Breast epithelium (tissue), 4 donors: ENCODE results near the gene CLPSL1. TPM values are rescaled to one million over a fixed set of nuclear protein-coding genes. Genes with fewer than 3 reads are reported as not detected.

Experiments
- DNase-seq, 2 donors: peaks; one replicate each; pipeline ENCODE4 v3.0.0-alpha.2; 2019; ENCODE audit warnings: low spot score in 2 of 2
- H3K27ac ChIP-seq, 2 donors: fragments of 200-600 bp; sonication (generic) in 1 of 2; one replicate each; pipeline ENCODE4 v1.5.1; 2016 to 2019; ENCODE audit warnings: mild to moderate bottlenecking in 1 of 2
- H3K27me3 ChIP-seq, 2 donors: fragments of 200-600 bp; sonication (generic) in 1 of 2; one replicate each; pipeline versions ENCODE4 v1.5.1 to v1.6.0; 2017 to 2019; ENCODE audit warnings: control low read depth in 1 of 2, mild to moderate bottlenecking in 1 of 2
- H3K36me3 ChIP-seq: fragments of 200-600 bp; one replicate; pipeline ENCODE4 v1.5.1; 2019
- H3K4me1 ChIP-seq, 2 donors: fragments of 200-600 bp; sonication (generic); one replicate each; pipeline ENCODE4 v1.5.1; 2016 to 2019; ENCODE audit warnings: control low read depth in 1 of 2
- H3K4me3 ChIP-seq, 3 donors: fragments of 200-600 bp; sonication (generic); 1 replicate in 2 of 3; 2 replicates in 1 of 3; pipeline ENCODE4 v1.5.1; 2016 to 2019; ENCODE audit warnings: mild to moderate bottlenecking in 3 of 3, moderate library complexity in 2 of 3
- H3K9me3 ChIP-seq, 2 donors: fragments of 200-600 bp; sonication (generic) in 1 of 2; one replicate each; pipeline ENCODE4 v1.5.1; 2016 to 2019; ENCODE audit warnings: control low read depth in 1 of 2
- CTCF ChIP-seq, 3 donors: fragments of 450-650 bp; IDR thresholded peaks; one replicate each; pipeline ENCODE4 v1.5.1; 2016 to 2017; ENCODE audit warnings: antibody characterized with exemption in 3 of 3, mild to moderate bottlenecking in 3 of 3, moderate library complexity in 3 of 3
- POLR2A ChIP-seq: fragments of 450-650 bp; IDR thresholded peaks from one replicate; pipeline ENCODE4 v1.6.1; 2016; ENCODE audit warnings: antibody characterized with exemption, mild to moderate bottlenecking, moderate library complexity
- POLR2AphosphoS5 ChIP-seq, 3 donors: sonication (generic); formaldehyde crosslinking; IDR thresholded peaks; one replicate each; pipeline ENCODE4 v1.6.1; 2017; ENCODE audit warnings: antibody characterized with exemption in 3 of 3
- intact Hi-C: fragments of 100-400 bp; cut with DNase I; formaldehyde crosslinking; loops from one replicate; pipeline ENCODE4 v1.15.1; 2023; ENCODE audit warnings: low total_unique reads
- total RNA-seq, 3 donors: library from RNA; depleted of rRNA; stranded (reverse); fragments of >200 nt; gene quantifications; one replicate each; pipeline ENCODE4 v1.1.0, GENCODE V29; 2016

Gene CLPSL1
- total RNA-seq, 3 donors from 2014 or later, result 1.3 TPM; not detected in 2

GRCh38 chr6:35774116-35774794 is 6.6 kb upstream of the CLPSL1 start:
- intact Hi-C loops, result no loop called here
- H3K27me3 ChIP-seq, result peaks cover 0 to 4% of the 10 kb centered on the region in 2 donors
- H3K4me1 ChIP-seq, result peaks cover 0 to 3% of the 10 kb centered on the region in 2 donors
- H3K4me3 ChIP-seq, result no peak overlapping the region
- no peak for TF ChIP-seq CTCF (IDR thresholded peaks at IDR 0.05)
- TF ChIP-seq POLR2AphosphoS5 (IDR thresholded peaks at IDR 0.05), result no peak
- TF ChIP-seq POLR2A, result no peak
- no peak overlapping the region for H3K27ac ChIP-seq
- no peaks in the 10 kb centered on the region for H3K9me3 ChIP-seq
- DNase-seq, result peak in 1 of 2 donors; percentile 7
- no peaks in the 10 kb centered on the region for H3K36me3 ChIP-seq

- H3K27ac ChIP-seq, result no peak overlapping the region
- H3K9me3 ChIP-seq, result no peaks in the 10 kb centered on the region
- intact Hi-C loops, result no loop called here
- DNase-seq, result peak in 1 of 2 donors; percentile 9
- no peaks in the 10 kb centered on the region for H3K36me3 ChIP-seq
- H3K4me1 ChIP-seq, result peaks cover 0 to 3% of the 10 kb centered on the region in 2 donors
- peaks cover 0 to 4% of the 10 kb centered on the region in 2 donors for H3K27me3 ChIP-seq
- no peak overlapping the region for H3K4me3 ChIP-seq
- TF ChIP-seq CTCF (IDR thresholded peaks at IDR 0.05) (no peak), POLR2A (no peak), POLR2AphosphoS5 (IDR thresholded peaks at IDR 0.05) (no peak)
These were observed 5.8 kb upstream of the CLPSL1 start for GRCh38 chr6:35775031-35775430.

GRCh38 chr6:35776364-35777215 is 4.2 kb upstream of the CLPSL1 start, which contains the start of gene CLPSL2:
TSS of gene CLPSL2 (plus strand) at chr6:35776598. CDS start at chr6:35776619, 21 bp downstream.
- Histone ChIP-seq H3K9me3 (no peaks in the 10 kb centered on the region), H3K27ac (no peak within 1 kb of the TSS), H3K4me1 (peaks cover 0 to 3% of the 10 kb centered on the region in 2 donors), H3K27me3 (peaks cover 0 to 4% of the 10 kb centered on the region in 2 donors), H3K4me3 (peak within 1 kb of the TSS; percentile 25 to 71 (median 55)), H3K36me3 (no peaks in the 10 kb centered on the region)
- TF ChIP-seq POLR2A, result no peak
- no peak for TF ChIP-seq CTCF (IDR thresholded peaks at IDR 0.05)
- TF ChIP-seq POLR2AphosphoS5 (IDR thresholded peaks at IDR 0.05), result no peak
- peak in 1 of 2 donors; percentile 49 for DNase-seq
- intact Hi-C loops, result no loop called here

- no peaks in the 10 kb centered on the region for H3K36me3 ChIP-seq
- H3K4me3 ChIP-seq, result peak overlapping the region in 1 of 3 donors; percentile 71
- H3K9me3 ChIP-seq, result no peaks in the 10 kb centered on the region
- peak in 1 of 2 donors; percentile 30 for DNase-seq
- H3K4me1 ChIP-seq, result peaks cover 0 to 3% of the 10 kb centered on the region in 2 donors
- H3K27ac ChIP-seq, result no peak overlapping the region
- TF ChIP-seq POLR2AphosphoS5 (IDR thresholded peaks at IDR 0.05) (no peak), POLR2A (no peak), CTCF (IDR thresholded peaks at IDR 0.05) (no peak)
- H3K27me3 ChIP-seq, result peaks cover 0 to 4% of the 10 kb centered on the region in 2 donors
- intact Hi-C loops, result no loop called here
These were observed 3.3 kb upstream of the CLPSL1 start for GRCh38 chr6:35777356-35778102.
